NCI-H1930 (cell line): Measurements from ENCODE around the gene SS18L1.

ENCODE experiments used
- DNase-seq, 2 experiments: peaks; one replicate each; lab custom pipeline; 2025; lab: John Stamatoyannopoulos, UW

The SS18L1 gene

GRCh38 chr20:62156254-62156556 lies 12.6 kb downstream of the SS18L1 start:
- no peak for DNase-seq

GRCh38 chr20:62156592-62157386 lies 13.2 kb downstream of the SS18L1 start:
- no peak for DNase-seq

- no peak for DNase-seq
Observed at GRCh38 chr20:62157387-62158087, 14.0 kb downstream of the SS18L1 start.

GRCh38 chr20:62158088-62158400 lies 14.5 kb downstream of the SS18L1 start:
- no peak for DNase-seq

- no peak for DNase-seq
Observed at GRCh38 chr20:62158541-62158940, 15.0 kb downstream of the SS18L1 start.

GRCh38 chr20:62159052-62159451 lies 15.5 kb downstream of the SS18L1 start:
- DNase-seq, result no peak

- DNase-seq, result no peak
Observed at GRCh38 chr20:62159839-62160238, 16.3 kb downstream of the SS18L1 start.

GRCh38 chr20:62160253-62160652 lies 16.7 kb downstream of the SS18L1 start:
- no peak for DNase-seq

- no peak for DNase-seq
Observed at GRCh38 chr20:62160876-62161275, 17.3 kb downstream of the SS18L1 start.

GRCh38 chr20:62161347-62161746 lies 17.8 kb downstream of the SS18L1 start:
- no peak for DNase-seq

GRCh38 chr20:62162765-62163484 lies 19.4 kb downstream of the SS18L1 start:
- no peak for DNase-seq

- no peak for DNase-seq
Observed at GRCh38 chr20:62163485-62163865, 19.9 kb downstream of the SS18L1 start.

- no peak for DNase-seq
Observed at GRCh38 chr20:62163986-62164762, 20.6 kb downstream of the SS18L1 start.

- no peak for DNase-seq
Observed at GRCh38 chr20:62164879-62165761, 21.6 kb downstream of the SS18L1 start.

- DNase-seq, result no peak
Observed at GRCh38 chr20:62165762-62166399, 22.3 kb downstream of the SS18L1 start.

- DNase-seq, result no peak
Observed at GRCh38 chr20:62167474-62167873, 23.9 kb downstream of the SS18L1 start.

- DNase-seq, result no peak
Observed at GRCh38 chr20:62168061-62168460, 24.5 kb downstream of the SS18L1 start.

GRCh38 chr20:62168890-62169435 lies 25.4 kb downstream of the SS18L1 start:
- DNase-seq, result no peak

GRCh38 chr20:62170536-62170935 lies 27.0 kb downstream of the SS18L1 start:
- DNase-seq, result no peak

GRCh38 chr20:62171245-62171644 lies 27.7 kb downstream of the SS18L1 start:
- no peak for DNase-seq

GRCh38 chr20:62172666-62173065 lies 29.1 kb downstream of the SS18L1 start:
- no peak for DNase-seq
